Measurements from ENCODE around the gene MED27. TPM values are rescaled to one million over a fixed set of nuclear protein-coding genes. Genes with fewer than 3 reads are reported as not detected.
A peak's percentile ranks its signal among the peaks of the same experiment; 100 is the strongest.

Gene MED27
- total RNA-seq, 2 donors from 2014 or later, result 29.0 to 30.5 TPM

DNA sequence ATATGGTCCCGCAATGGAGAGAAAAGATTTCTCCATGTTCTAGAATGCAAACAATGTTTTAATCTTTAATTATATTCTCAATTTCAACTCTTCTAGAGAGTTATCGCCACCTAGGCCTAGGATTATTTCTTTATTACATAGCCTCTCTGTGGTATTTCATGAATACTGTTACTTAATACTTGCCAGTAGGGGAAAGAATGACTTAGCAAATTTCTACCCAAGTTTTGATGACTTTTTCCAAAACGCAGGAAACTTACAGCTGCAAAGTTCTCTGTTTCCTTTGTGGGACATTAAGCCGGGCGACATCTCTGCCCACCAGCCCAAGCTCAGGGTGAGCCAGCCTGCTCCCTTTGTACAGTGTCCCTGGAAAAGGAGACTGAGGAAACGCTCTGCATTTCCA, 73.8 kb downstream of the MED27 start:
- DNase-seq (no peak), ATAC-seq (replicated peaks in 1 of 2) (no peak)
- no peaks in the 10 kb centered on the region for H3K27me3 Mint-ChIP-seq (ENCODE audit: low read depth)
- peaks cover 51% of the 10 kb centered on the region for H3K4me1 Mint-ChIP-seq (ENCODE audit: low read depth)
- peaks cover 0 to 1% of the 10 kb centered on the region in 2 donors for H3K36me3 Mint-ChIP-seq (ENCODE audit: insufficient read depth in 2 of 2)
- no peak overlapping the region for H3K4me3 Mint-ChIP-seq
- no peak overlapping the region for H3K27ac Mint-ChIP-seq
- no peaks in the 10 kb centered on the region for H3K9me3 Mint-ChIP-seq

DNA sequence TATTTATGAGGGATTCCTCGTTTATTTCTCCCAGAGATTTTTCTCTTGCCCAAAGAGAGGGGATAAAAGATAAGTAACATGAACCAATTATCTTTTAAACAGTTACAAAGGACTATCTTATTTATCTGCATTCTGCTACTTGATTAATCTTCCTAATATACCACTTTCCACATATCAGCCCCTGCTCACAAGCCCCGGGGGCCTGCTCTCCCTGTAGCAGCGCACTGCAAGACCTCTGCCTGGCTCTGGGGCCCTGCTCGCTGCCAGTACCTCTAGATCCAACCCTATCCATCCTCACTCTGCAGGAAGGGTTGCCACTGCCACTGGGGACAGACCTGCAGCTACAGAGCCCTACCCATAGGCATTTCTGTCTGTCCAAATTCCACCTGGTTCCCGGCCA, 75.3 kb downstream of the MED27 start:
- peaks cover 0 to 1% of the 10 kb centered on the region in 2 donors for H3K9me3 Mint-ChIP-seq
- no peak overlapping the region for H3K4me3 Mint-ChIP-seq
- peaks cover 1 to 2% of the 10 kb centered on the region in 2 donors for H3K36me3 Mint-ChIP-seq (ENCODE audit: insufficient read depth in 2 of 2)
- H3K4me1 Mint-ChIP-seq (ENCODE audit: low read depth), result peaks cover 66% of the 10 kb centered on the region
- DNase-seq (no peak), ATAC-seq (replicated peaks in 1 of 2) (no peak)
- H3K27me3 Mint-ChIP-seq (ENCODE audit: low read depth), result no peaks in the 10 kb centered on the region
- H3K27ac Mint-ChIP-seq, result no peak overlapping the region

DNA sequence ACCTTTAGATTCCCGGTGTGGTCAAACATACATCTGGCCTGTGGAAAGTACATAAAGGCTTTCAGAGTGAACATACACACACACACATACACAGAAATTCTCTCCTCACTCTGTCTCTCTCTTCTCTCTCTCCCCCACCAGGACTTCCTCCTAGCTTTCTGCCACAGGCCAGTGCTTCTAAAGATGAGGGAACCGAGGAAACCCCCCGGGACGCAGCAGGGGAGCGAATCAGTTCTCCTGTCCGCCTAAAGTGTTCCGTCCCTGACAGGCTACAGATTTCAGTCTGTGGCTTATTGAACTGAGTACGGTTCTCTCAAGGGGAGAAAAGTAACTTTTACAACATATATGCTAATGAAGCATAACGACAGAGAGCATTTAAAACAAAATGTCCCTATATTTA, 75.8 kb downstream of the MED27 start:
- H3K4me3 Mint-ChIP-seq, result no peak overlapping the region
- peaks cover 1 to 2% of the 10 kb centered on the region in 2 donors for H3K36me3 Mint-ChIP-seq (ENCODE audit: insufficient read depth in 2 of 2)
- no peaks in the 10 kb centered on the region for H3K27me3 Mint-ChIP-seq (ENCODE audit: low read depth)
- DNase-seq (no peak), ATAC-seq (replicated peaks in 1 of 2) (no peak)
- peaks cover 65% of the 10 kb centered on the region for H3K4me1 Mint-ChIP-seq (ENCODE audit: low read depth)
- peaks cover 0 to 1% of the 10 kb centered on the region in 2 donors for H3K9me3 Mint-ChIP-seq
- no peak overlapping the region for H3K27ac Mint-ChIP-seq

DNA sequence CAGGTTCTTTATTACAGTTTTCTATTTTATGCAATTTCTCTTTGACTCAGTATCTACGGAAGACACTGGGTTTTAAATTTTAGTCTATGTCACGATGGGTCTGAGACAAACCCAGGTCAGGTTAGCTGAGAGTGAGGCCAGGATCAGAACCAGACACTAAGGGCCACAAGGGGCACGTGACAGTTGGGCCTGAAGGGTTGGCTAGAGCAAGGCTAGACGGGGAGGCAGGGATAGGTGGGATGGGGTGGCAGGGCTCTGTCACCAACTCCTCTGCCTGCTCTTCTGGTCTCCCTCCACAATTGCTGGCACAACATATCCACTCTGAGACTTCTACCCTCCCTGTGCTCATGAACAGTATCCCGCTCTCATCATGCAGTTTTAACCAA, 76.4 kb downstream of the MED27 start:
- ATAC-seq (replicated peaks in 1 of 2) (no peak), DNase-seq (no peak)
- Mint-ChIP-seq H3K36me3 (ENCODE audit: insufficient read depth in 2 of 2) (peaks cover 1 to 2% of the 10 kb centered on the region in 2 donors), H3K9me3 (peaks cover 0 to 1% of the 10 kb centered on the region in 2 donors), H3K27ac (no peak overlapping the region), H3K4me3 (no peak overlapping the region), H3K4me1 (ENCODE audit: low read depth) (peaks cover 60% of the 10 kb centered on the region), H3K27me3 (ENCODE audit: low read depth) (no peaks in the 10 kb centered on the region)

DNA sequence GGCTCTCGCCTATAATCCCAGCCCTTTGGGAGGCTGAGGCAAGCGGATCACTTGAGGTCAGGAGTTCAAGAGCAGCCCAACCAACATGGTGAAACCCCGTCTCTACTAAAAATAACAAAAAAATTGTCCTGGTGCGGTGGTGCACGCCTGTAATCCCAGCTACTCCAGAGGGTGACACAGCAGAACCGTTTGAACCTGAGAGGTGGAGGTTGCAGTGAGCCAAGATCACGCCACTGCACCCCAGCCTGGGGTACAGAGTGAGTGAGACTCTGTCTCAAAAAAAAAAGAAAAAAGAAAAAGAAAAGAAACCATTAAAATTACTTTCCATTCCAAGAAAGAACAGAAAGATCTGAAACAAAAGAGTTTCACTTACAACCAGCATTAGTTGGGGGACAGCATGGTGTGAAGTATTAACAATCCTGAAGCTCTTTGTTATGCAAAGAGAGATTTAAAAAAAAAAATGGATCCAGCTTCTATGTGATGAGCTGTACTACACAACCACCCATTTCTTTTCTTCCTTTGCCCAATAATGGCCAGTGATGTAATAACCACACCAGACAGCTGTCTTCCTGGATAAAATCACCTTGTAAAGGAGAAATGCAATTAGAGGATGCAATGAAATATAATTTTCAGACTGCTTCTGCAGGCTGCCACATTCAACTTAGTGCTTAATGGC, 76.9 kb downstream of the MED27 start:
- no peak for DNase-seq
- Mint-ChIP-seq H3K27me3 (ENCODE audit: low read depth) (no peaks in the 10 kb centered on the region), H3K4me3 (no peak overlapping the region), H3K9me3 (peaks cover 0 to 1% of the 10 kb centered on the region in 2 donors), H3K36me3 (ENCODE audit: insufficient read depth in 2 of 2) (peaks cover 1 to 2% of the 10 kb centered on the region in 2 donors), H3K27ac (no peak overlapping the region), H3K4me1 (ENCODE audit: low read depth) (peaks cover 54% of the 10 kb centered on the region)
- ATAC-seq (replicated peaks in 1 of 2), result no peak

DNA sequence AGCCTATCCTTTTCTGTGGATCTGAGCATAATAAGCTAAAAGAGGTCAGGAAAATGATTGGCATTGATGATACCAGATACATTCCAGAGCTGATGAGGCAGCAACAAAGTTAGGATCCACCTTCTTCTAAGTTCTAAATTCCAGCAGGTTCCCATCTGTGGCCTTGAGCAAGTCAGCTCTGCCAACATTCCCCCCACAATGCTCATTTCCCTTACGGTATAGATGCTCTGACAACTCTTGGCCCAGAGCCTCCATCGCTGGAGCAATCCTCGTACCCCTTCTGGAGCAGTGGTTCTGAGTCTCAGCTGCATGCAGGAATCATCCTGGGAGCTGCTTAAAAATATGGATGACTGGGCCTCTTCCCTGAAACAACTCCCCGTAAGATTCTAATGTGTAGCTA, 78.1 kb downstream of the MED27 start:
- Mint-ChIP-seq H3K4me3 (no peak overlapping the region), H3K27ac (no peak overlapping the region), H3K36me3 (ENCODE audit: insufficient read depth in 2 of 2) (peaks cover 1 to 2% of the 10 kb centered on the region in 2 donors), H3K27me3 (ENCODE audit: low read depth) (no peaks in the 10 kb centered on the region), H3K9me3 (peaks cover 0 to 1% of the 10 kb centered on the region in 2 donors), H3K4me1 (ENCODE audit: low read depth) (peaks cover 42% of the 10 kb centered on the region)
- ATAC-seq (replicated peaks in 1 of 2) (no peak), DNase-seq (no peak)

DNA sequence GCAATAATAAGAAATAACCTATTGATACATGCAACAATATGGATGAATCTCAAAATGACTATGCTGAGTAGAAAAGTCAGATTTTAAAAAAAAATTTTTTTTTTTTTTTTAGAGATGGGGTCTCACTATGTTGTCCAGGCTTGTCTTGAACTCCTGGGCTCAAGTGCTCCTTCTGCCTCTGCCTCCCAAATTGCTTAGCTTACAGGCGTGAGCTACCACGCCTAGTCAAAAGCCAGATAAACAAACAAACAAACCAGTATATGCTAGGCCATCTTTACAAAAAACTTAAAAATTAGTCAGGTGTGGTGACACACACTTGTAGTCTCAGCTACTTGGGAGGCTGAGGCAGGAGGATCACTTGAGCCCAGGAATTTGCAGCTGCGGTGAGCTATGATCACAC, 79.0 kb downstream of the MED27 start:
- DNase-seq (no peak), ATAC-seq (replicated peaks in 1 of 2) (no peak)
- Mint-ChIP-seq H3K36me3 (ENCODE audit: insufficient read depth in 2 of 2) (peaks cover 1 to 2% of the 10 kb centered on the region in 2 donors), H3K27me3 (ENCODE audit: low read depth) (no peaks in the 10 kb centered on the region), H3K4me1 (ENCODE audit: low read depth) (peaks cover 35% of the 10 kb centered on the region), H3K27ac (no peak overlapping the region), H3K4me3 (no peak overlapping the region), H3K9me3 (peaks cover 0 to 1% of the 10 kb centered on the region in 2 donors)

DNA sequence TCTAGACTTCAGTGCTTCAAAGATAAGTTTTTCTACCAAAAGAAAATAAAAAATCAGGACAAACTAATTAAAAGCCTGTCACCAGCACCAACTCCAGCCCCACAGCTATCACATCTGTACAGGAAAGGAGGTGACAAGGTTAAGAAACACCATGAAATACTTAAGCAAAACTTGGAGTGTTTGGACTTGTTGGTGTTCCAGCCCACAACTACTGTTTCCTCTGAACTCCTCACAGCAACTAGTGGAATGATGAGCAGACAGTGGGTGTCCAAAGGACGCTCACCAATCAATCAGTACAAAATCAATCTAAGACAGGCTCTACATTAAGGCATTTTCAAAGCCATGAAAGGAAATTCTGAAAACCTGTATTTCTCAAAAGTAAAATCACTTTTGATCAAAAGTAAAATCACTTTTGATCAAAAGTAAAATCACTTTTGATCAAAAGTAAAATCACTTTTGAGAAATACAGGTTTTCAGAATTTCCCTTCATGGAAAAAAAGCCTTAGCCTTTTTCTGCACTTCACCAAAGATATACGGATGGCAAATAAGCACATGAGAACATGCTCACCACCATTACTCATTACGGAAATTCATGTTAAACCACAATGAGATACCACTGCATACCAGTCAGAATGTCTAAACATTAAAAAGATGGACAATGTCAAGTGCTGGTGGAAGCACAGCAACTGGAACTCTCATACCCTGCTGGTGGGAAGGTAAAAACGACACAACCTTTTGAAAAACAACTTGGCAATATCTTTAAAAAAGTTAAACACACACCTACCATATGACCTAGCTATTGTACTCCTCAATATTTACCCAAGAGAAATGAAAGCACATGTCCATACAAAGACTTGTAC, 79.7 kb downstream of the MED27 start:
- H3K4me1 Mint-ChIP-seq (ENCODE audit: low read depth), result peaks cover 32% of the 10 kb centered on the region
- H3K36me3 Mint-ChIP-seq (ENCODE audit: insufficient read depth in 2 of 2), result peaks cover 1 to 2% of the 10 kb centered on the region in 2 donors
- DNase-seq (peak in 1 of 2 donors; percentile 10), ATAC-seq (replicated peaks in 1 of 2) (peak; percentile 82 to 94)
- no peak overlapping the region for H3K4me3 Mint-ChIP-seq
- peaks cover 0 to 1% of the 10 kb centered on the region in 2 donors for H3K9me3 Mint-ChIP-seq
- H3K27ac Mint-ChIP-seq, result no peak overlapping the region
- no peaks in the 10 kb centered on the region for H3K27me3 Mint-ChIP-seq (ENCODE audit: low read depth)

DNA sequence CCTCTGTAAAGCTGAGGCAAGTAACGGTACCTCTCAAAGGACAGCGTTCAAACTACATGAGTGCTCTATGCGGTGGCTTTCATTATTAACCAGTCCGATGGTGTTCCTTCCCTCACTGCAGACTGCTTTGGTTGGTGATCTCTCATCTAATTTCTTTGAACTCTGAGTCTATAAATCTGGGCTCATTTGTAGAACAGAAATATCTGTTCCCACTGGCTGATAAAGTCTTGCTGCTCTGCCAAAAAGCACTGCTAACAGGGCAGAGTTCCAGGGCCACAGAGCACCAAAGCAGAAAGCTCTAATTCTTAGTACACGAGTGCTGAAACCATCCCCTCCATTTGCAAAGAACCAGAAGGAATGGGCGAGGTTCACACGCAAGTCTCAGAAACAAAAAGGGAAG, 81.9 kb downstream of the MED27 start:
- peaks cover 1 to 2% of the 10 kb centered on the region in 2 donors for H3K36me3 Mint-ChIP-seq (ENCODE audit: insufficient read depth in 2 of 2)
- ATAC-seq (replicated peaks in 1 of 2) (no peak), DNase-seq (no peak)
- no peaks in the 10 kb centered on the region for H3K27me3 Mint-ChIP-seq (ENCODE audit: low read depth)
- no peak overlapping the region for H3K4me3 Mint-ChIP-seq
- H3K27ac Mint-ChIP-seq, result no peak overlapping the region
- peaks cover 26% of the 10 kb centered on the region for H3K4me1 Mint-ChIP-seq (ENCODE audit: low read depth)
- H3K9me3 Mint-ChIP-seq, result peaks cover 0 to 1% of the 10 kb centered on the region in 2 donors

DNA sequence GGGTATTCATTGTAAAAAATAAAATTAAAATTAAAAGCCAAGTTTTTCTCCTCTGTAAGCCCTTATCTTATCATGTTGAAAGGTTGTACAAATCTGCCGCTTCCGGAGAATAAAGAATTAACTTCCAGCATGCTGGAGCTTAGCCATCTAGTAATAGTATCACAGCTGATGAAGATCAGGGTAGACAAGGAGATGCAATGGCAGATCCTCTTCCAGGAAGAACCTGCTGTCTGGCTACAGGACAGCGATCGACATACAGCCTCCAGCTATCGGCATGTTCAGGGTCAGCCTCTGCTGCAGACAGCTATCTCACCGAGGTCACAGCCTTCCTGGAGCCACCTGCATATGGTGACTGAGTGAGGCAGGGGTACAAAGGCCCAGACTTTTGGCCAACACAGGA, 82.6 kb downstream of the MED27 start:
- DNase-seq (no peak), ATAC-seq (replicated peaks in 1 of 2) (no peak)
- Mint-ChIP-seq H3K27ac (no peak overlapping the region), H3K36me3 (ENCODE audit: insufficient read depth in 2 of 2) (peaks cover 1 to 2% of the 10 kb centered on the region in 2 donors), H3K4me3 (no peak overlapping the region), H3K9me3 (peaks cover 0 to 1% of the 10 kb centered on the region in 2 donors), H3K4me1 (ENCODE audit: low read depth) (peaks cover 22% of the 10 kb centered on the region), H3K27me3 (ENCODE audit: low read depth) (no peaks in the 10 kb centered on the region)

DNA sequence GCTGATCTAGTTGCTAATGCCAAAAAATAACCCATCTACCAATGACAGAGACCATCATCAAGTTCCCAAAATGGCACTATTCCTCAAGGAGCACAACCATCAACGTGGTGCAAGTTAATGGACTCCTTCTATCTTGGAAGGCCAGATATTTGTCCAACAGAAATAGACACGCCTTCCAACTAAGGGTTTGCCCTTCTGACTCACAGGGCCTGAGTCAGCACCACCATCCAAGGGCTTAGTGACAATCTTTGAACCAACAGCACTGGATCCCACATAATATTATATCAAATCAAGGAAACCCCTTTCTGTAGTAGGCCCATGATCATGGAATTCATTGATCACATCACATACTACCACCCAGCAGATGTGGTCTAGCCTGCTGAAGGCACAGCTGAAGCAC, 84.3 kb downstream of the MED27 start:
- no peak for DNase-seq
- Mint-ChIP-seq H3K9me3 (peaks cover 0 to 1% of the 10 kb centered on the region in 2 donors), H3K27me3 (ENCODE audit: low read depth) (no peaks in the 10 kb centered on the region), H3K36me3 (ENCODE audit: insufficient read depth in 2 of 2) (peaks cover 0 to 2% of the 10 kb centered on the region in 2 donors), H3K27ac (no peak overlapping the region), H3K4me1 (ENCODE audit: low read depth) (peaks cover 13% of the 10 kb centered on the region), H3K4me3 (no peak overlapping the region)
- ATAC-seq (replicated peaks in 1 of 2), result no peak

DNA sequence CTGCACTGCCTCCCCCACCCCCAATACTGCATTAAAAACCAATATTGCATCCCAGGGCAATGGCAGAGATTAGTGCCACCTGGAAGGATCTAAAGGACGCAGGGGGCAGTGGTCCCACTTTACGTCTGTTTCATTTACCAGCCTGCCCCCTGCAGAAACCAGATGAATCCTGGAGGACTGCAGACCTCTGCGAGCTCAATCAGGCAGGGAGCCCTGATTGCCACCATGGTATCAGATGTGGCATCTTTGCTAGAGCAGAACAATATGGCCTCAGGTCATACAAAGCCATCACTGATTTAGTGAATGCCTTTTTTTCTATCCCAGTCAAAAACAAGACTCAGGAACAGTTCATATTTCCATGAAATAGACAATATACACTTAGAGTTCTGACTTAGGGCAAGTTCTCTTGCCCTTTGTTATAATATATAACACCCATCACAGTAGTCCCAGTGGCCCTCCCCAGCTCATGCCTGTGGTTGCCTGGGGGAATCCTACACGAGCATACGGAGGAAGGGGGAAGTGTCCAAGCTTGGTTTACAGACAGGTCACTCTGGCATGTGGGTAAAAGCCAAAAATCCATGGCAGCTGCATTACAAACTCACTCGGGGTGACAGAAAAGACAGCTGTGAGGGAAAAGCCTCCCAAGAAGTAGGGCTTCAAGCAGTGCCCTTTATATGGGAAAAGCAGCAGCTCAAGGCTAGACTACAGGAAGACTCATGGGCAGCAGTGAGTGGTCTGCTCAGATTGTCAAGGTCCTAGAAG, 85.1 kb downstream of the MED27 start:
- H3K4me1 Mint-ChIP-seq (ENCODE audit: low read depth), result peaks cover 5% of the 10 kb centered on the region
- no peaks in the 10 kb centered on the region for H3K27me3 Mint-ChIP-seq (ENCODE audit: low read depth)
- no peaks in the 10 kb centered on the region for H3K36me3 Mint-ChIP-seq (ENCODE audit: insufficient read depth in 2 of 2)
- no peaks in the 10 kb centered on the region for H3K9me3 Mint-ChIP-seq
- H3K4me3 Mint-ChIP-seq, result no peak overlapping the region
- no peak overlapping the region for H3K27ac Mint-ChIP-seq
- no peak for DNase-seq
- no peak for ATAC-seq (replicated peaks in 1 of 2)

All from activated T-cell treated with anti-CD3 and anti-CD28 coated beads, Interleukin-2, amount 50 U/mL, for 72 hours (primary cell).